K562 (cell line): ENCODE measurements around the gene MCIDAS. TPM values are rescaled to one million over a fixed set of nuclear protein-coding genes. Genes with fewer than 3 reads are reported as not detected.

Source experiments
- ADNP ChIP-seq: fragments of 200-800 bp; sonication (Bioruptor generic); IDR thresholded peaks from 2 replicates; pipeline ENCODE4 v1.6.1; 2016; ENCODE audit warnings: missing genetic modification characterization, missing compliant biosample characterization
- ARID2 ChIP-seq: fragments of 450-650 bp; IDR thresholded peaks from 2 replicates; pipeline ENCODE4 v1.6.1; 2017; ENCODE audit warnings: antibody characterized with exemption, mild to moderate bottlenecking
- CBX5 ChIP-seq: IDR thresholded peaks from 2 replicates; pipeline ENCODE4 v1.6.1; 2014; ENCODE audit warnings: low read depth, borderline replicate concordance
- CREB1 ChIP-seq, 2 experiments: sonication (generic) in 1 of 2; formaldehyde crosslinking in 1 of 2; IDR thresholded peaks; 2 replicates each; pipeline versions ENCODE4 v1.6.1 to v1.8.0; 2012 to 2022; ENCODE audit warnings: inconsistent platforms in 1 of 2, mild to moderate bottlenecking in 1 of 2, missing genetic modification reagents in 1 of 2, moderate library complexity in 1 of 2
- DPF2 ChIP-seq: fragments of 450-650 bp; IDR thresholded peaks from 2 replicates; pipeline ENCODE4 v1.6.1; 2016
- E2F5 ChIP-seq: sonication (generic); formaldehyde crosslinking; IDR thresholded peaks from 2 replicates; pipeline ENCODE4 v1.8.0; 2022; ENCODE audit warnings: mild to moderate bottlenecking, missing genetic modification reagents
- JUN ChIP-seq, 2 experiments: sonication (generic) in 1 of 2; formaldehyde crosslinking in 1 of 2; IDR thresholded peaks; 2 replicates each; pipeline versions ENCODE4 v1.6.1 to v1.8.0; 2012 to 2022; ENCODE audit warnings: borderline replicate concordance in 2 of 2, mild to moderate bottlenecking in 2 of 2, improper control_type of control experiment in 1 of 2, low read depth in 1 of 2, low read length in 1 of 2, missing genetic modification reagents in 1 of 2
- MAFK ChIP-seq: IDR thresholded peaks from 2 replicates; pipeline ENCODE4 v1.6.1; 2011; ENCODE audit warnings: low read length, improper control_type of control experiment
- MECOM ChIP-seq: fragments of 250-450 bp; sonication (Bioruptor Pico); IDR thresholded peaks from 2 replicates; pipeline ENCODE4 v1.8.0; 2022; ENCODE audit warnings: inconsistent platforms
- RNF2 ChIP-seq: sonication (generic); IDR thresholded peaks from 2 replicates; pipeline ENCODE4 v1.6.1; 2016
- SIN3B ChIP-seq: fragments of 450-650 bp; IDR thresholded peaks from 2 replicates; pipeline ENCODE4 v1.6.1; 2017; ENCODE audit warnings: low read depth, mild to moderate bottlenecking, moderate library complexity
- SMC3 ChIP-seq: conservative IDR thresholded peaks from 2 replicates; pipeline ENCODE4 v1.6.1; 2011; ENCODE audit warnings: low read depth, low read length, improper control_type of control experiment; ENCODE audit not compliant: insufficient read depth
- USF1 ChIP-seq: sonication (generic); formaldehyde crosslinking; IDR thresholded peaks from 2 replicates; pipeline ENCODE4 v1.9.0; 2022; ENCODE audit warnings: mild to moderate bottlenecking, missing genetic modification reagents
- ZNF24 ChIP-seq: fragments of 450-650 bp; IDR thresholded peaks from 2 replicates; pipeline ENCODE4 v1.6.1; 2016
- ZNF253 ChIP-seq: fragments of 250-450 bp; sonication (Bioruptor Pico); conservative IDR thresholded peaks from 2 replicates; pipeline ENCODE4 v1.6.1; 2021; ENCODE audit warnings: mild to moderate bottlenecking
- ZNF586 ChIP-seq: fragments of 450-650 bp; formaldehyde crosslinking; conservative IDR thresholded peaks from 2 replicates; pipeline ENCODE4 v1.4.0; 2020; ENCODE audit warnings: mild to moderate bottlenecking, moderate library complexity
- polyA plus RNA-seq, 8 experiments: library from polyadenylated mRNA; depleted of rRNA in 4 of 8; stranded (reverse) in 5 of 8; unstranded in 3 of 8; fragments of >200 nt; fragmentation: Nextera tagmentation in 2 of 8; fragmentation: Illumina TruSeq in 1 of 8; extraction: Ambion mirVana in 2 of 8; extraction: Trizol in 1 of 8; gene quantifications; 2 replicates each; pipeline versions ENCODE4 v1.2.1 to v1.2.3, GENCODE V29; 2011 to 2014; ENCODE audit warnings: inconsistent platforms in 1 of 8, missing spikeins in 1 of 8
- total RNA-seq, 7 experiments: library from RNA; depleted of rRNA in 6 of 7; stranded (reverse); fragments of >200 nt in 6 of 7; fragmentation: Illumina TruSeq in 2 of 7; extraction: Trizol in 2 of 7; gene quantifications; 2 replicates each; pipeline versions ENCODE4 v1.2.1 to v1.2.3, GENCODE V29; 2011 to 2021; ENCODE audit warnings: low replicate concordance in 1 of 7
- TF ChIP-seq, protein P1 (sequence below): fragments of 250-450 bp; sonication (Bioruptor Pico); IDR thresholded peaks from 2 replicates; pipeline ENCODE4 v1.9.0; 2021; ENCODE audit warnings: mild to moderate bottlenecking
- TF ChIP-seq, protein P2 (sequence below): sonication (generic); formaldehyde crosslinking; IDR thresholded peaks from 2 replicates; pipeline ENCODE4 v1.8.0; 2022; ENCODE audit warnings: mild to moderate bottlenecking, missing genetic modification reagents
- TF ChIP-seq, protein P3 (sequence below): fragments of 250-450 bp; sonication (Bioruptor Pico); IDR thresholded peaks from 2 replicates; pipeline ENCODE4 v1.4.0; 2020; ENCODE audit warnings: mild to moderate bottlenecking, moderate library complexity
- TF ChIP-seq, protein P4 (sequence below): fragments of 250-450 bp; sonication (Bioruptor Pico); IDR thresholded peaks from 2 replicates; pipeline ENCODE4 v1.4.0; 2020

The MCIDAS gene
- total and polyA plus RNA-seq, 9 of the 15 experiments (the other 6 are each of a cell fraction or from before 2014, with no cell fraction given) = 0.07 to 1.5 (median 0.69) TPM

GRCh38 chr5:55176176-55176818, 50.8 kb downstream of the MCIDAS start (continued):
- TF ChIP-seq USF1 (CRISPR knock-in tag) (no peak), MAFK (no peak), SMC3 (0 out of 2 replicates have a peak, but pooled peaks have one; percentile 12), JUN (IDR thresholded peaks at IDR 0.05; ENCODE audit: borderline replicate concordance, low read depth, low read length) (no peak), JUN (CRISPR knock-in tag; IDR thresholded peaks at IDR 0.05; ENCODE audit: borderline replicate concordance) (no peak), DPF2 (no peak), CREB1 (IDR thresholded peaks at IDR 0.05) (no peak), CREB1 (CRISPR knock-in tag; IDR thresholded peaks at IDR 0.05) (peak; percentile 34; the same call in 1 of the 2 replicates), ARID2 (no peak), ZNF253 (CRISPR knock-in tag) (no peak), E2F5 (CRISPR knock-in tag) (no peak), ZNF586 (CRISPR knock-in tag) (no peak), SIN3B (no peak), MECOM (no peak), ZNF24 (no peak), CBX5 (no peak), ADNP (no peak), RNF2 (peak; percentile 49; the same call in 1 of the 2 replicates)
- TF ChIP-seq, protein P1, sequence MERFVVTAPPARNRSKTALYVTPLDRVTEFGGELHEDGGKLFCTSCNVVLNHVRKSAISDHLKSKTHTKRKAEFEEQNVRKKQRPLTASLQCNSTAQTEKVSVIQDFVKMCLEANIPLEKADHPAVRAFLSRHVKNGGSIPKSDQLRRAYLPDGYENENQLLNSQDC (CRISPR knock-in tag) = no peak
- TF ChIP-seq, protein P2, sequence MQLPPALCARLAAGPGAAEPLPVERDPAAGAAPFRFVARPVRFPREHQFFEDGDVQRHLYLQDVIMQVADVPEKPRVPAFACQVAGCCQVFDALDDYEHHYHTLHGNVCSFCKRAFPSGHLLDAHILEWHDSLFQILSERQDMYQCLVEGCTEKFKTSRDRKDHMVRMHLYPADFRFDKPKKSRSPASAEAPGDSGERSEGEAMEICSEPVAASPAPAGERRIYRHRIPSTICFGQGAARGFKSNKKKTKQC = 0 out of 2 replicates have a peak, but pooled peaks have one; percentile 55
- TF ChIP-seq, protein P3, sequence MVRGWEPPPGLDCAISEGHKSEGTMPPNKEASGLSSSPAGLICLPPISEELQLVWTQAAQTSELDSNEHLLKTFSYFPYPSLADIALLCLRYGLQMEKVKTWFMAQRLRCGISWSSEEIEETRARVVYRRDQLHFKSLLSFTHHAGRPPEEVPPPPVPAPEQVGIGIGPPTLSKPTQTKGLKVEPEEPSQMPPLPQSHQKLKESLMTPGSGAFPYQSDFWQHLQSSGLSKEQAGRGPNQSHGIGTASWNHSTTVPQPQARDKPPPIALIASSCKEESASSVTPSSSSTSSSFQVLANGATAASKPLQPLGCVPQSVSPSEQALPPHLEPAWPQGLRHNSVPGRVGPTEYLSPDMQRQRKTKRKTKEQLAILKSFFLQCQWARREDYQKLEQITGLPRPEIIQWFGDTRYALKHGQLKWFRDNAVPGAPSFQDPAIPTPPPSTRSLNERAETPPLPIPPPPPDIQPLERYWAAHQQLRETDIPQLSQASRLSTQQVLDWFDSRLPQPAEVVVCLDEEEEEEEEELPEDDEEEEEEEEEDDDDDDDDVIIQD = no peak
- TF ChIP-seq, protein P4, sequence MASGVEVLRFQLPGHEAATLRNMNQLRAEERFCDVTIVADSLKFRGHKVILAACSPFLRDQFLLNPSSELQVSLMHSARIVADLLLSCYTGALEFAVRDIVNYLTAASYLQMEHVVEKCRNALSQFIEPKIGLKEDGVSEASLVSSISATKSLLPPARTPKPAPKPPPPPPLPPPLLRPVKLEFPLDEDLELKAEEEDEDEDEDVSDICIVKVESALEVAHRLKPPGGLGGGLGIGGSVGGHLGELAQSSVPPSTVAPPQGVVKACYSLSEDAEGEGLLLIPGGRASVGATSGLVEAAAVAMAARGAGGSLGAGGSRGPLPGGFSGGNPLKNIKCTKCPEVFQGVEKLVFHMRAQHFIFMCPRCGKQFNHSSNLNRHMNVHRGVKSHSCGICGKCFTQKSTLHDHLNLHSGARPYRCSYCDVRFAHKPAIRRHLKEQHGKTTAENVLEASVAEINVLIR (CRISPR knock-in tag) = no peak
